ENCODE measurements around the gene EVL. TPM values are rescaled to one million over a fixed set of nuclear protein-coding genes. Genes with fewer than 3 reads are reported as not detected.

EVL gene
- total and polyA plus RNA-seq, 2 donors (not counting 1 experiment from before 2014, with no cell fraction given), result 23.5 to 28.1 TPM

GRCh38 chr14:100054316-100055075, 10.7 kb upstream of the EVL start:
- TF ChIP-seq CTCF (conservative IDR thresholded peaks at IDR 0.05 in 1 of 2, IDR thresholded peaks at IDR 0.05 in 1 of 2; ENCODE audit: low read depth in 1 of 2, low read length in 2 of 2) (no peak), EZH2 (IDR thresholded peaks at IDR 0.05; ENCODE audit: low read length, missing control alignments) (no peak)
- H2AFZ ChIP-seq (ENCODE audit: low read length), result no peak overlapping the region
- no peak overlapping the region for H3K9ac ChIP-seq (ENCODE audit: insufficient read depth, low read length)
- no peaks in the 10 kb centered on the region for H3K27me3 ChIP-seq (ENCODE audit: control insufficient read depth, insufficient read depth, low read length)
- H3K4me2 ChIP-seq (ENCODE audit: extremely low read depth, insufficient read depth, low read length), result no peak overlapping the region
- no peak overlapping the region for H3K27ac ChIP-seq (ENCODE audit: insufficient read depth, low read length)
- no peaks in the 10 kb centered on the region for H3K9me3 ChIP-seq (ENCODE audit: control insufficient read depth, insufficient read depth, low read depth, low read length)
- H3K4me1 ChIP-seq (ENCODE audit: control insufficient read depth, extremely low read depth, insufficient read depth, low read length), result no peaks in the 10 kb centered on the region
- no peak for DNase-seq (ENCODE audit: low read depth in 2 of 2)
- H3K4me3 ChIP-seq (replicated peaks in 1 of 4; ENCODE audit: control extremely low read depth in 1 of 4, insufficient read depth in 1 of 4, low read depth in 3 of 4, low read length in 4 of 4), result no peak overlapping the region
- H3K36me3 ChIP-seq (ENCODE audit: control insufficient read depth, insufficient read depth, low read length), result no peaks in the 10 kb centered on the region
- no peaks in the 10 kb centered on the region for H3K79me2 ChIP-seq (ENCODE audit: control insufficient read depth, insufficient read depth, low read length)
- no peaks in the 10 kb centered on the region for H4K20me1 ChIP-seq (ENCODE audit: control insufficient read depth, extremely low read depth, insufficient read depth, low read length)

DNA sequence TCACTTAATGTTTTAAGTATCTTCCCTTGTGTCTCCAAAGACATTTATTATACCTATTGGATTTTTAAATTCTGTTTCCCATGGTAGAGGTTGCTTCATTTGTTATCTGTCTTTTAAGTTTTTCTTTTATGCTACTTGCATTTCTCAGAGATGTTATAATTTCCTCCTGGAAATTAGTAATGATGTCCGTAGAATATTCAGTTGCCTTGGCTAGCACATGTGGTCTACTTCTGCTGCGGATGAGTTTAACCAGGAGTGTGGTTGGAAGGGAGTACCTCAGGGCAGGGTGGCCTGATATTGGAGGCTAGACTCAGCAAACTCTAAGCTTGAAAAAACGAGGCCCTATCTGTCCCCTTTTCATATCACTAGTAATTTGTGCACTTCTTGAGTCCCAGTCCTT, 8.8 kb upstream of the EVL start:
- H3K27me3 ChIP-seq (ENCODE audit: control insufficient read depth, insufficient read depth, low read length), result no peaks in the 10 kb centered on the region
- no peaks in the 10 kb centered on the region for H3K9me3 ChIP-seq (ENCODE audit: control insufficient read depth, insufficient read depth, low read depth, low read length)
- no peaks in the 10 kb centered on the region for H3K79me2 ChIP-seq (ENCODE audit: control insufficient read depth, insufficient read depth, low read length)
- no peak overlapping the region for H3K4me2 ChIP-seq (ENCODE audit: extremely low read depth, insufficient read depth, low read length)
- TF ChIP-seq EZH2 (IDR thresholded peaks at IDR 0.05; ENCODE audit: low read length, missing control alignments) (no peak), CTCF (conservative IDR thresholded peaks at IDR 0.05 in 1 of 2, IDR thresholded peaks at IDR 0.05 in 1 of 2; ENCODE audit: low read depth in 1 of 2, low read length in 2 of 2) (no peak)
- H3K27ac ChIP-seq (ENCODE audit: insufficient read depth, low read length), result no peak overlapping the region
- no peaks in the 10 kb centered on the region for H4K20me1 ChIP-seq (ENCODE audit: control insufficient read depth, extremely low read depth, insufficient read depth, low read length)
- DNase-seq (ENCODE audit: low read depth in 2 of 2), result peak in 1 of 2 donors; percentile 23
- H3K9ac ChIP-seq (ENCODE audit: insufficient read depth, low read length), result no peak overlapping the region
- H2AFZ ChIP-seq (ENCODE audit: low read length), result no peak overlapping the region
- no peaks in the 10 kb centered on the region for H3K36me3 ChIP-seq (ENCODE audit: control insufficient read depth, insufficient read depth, low read length)
- H3K4me1 ChIP-seq (ENCODE audit: control insufficient read depth, extremely low read depth, insufficient read depth, low read length), result no peaks in the 10 kb centered on the region
- H3K4me3 ChIP-seq (replicated peaks in 1 of 4; ENCODE audit: control extremely low read depth in 1 of 4, insufficient read depth in 1 of 4, low read depth in 3 of 4, low read length in 4 of 4), result no peak overlapping the region

- no peaks in the 10 kb centered on the region for H3K36me3 ChIP-seq (ENCODE audit: control insufficient read depth, insufficient read depth, low read length)
- TF ChIP-seq EZH2 (IDR thresholded peaks at IDR 0.05; ENCODE audit: low read length, missing control alignments) (no peak), CTCF (conservative IDR thresholded peaks at IDR 0.05 in 1 of 2, IDR thresholded peaks at IDR 0.05 in 1 of 2; ENCODE audit: low read depth in 1 of 2, low read length in 2 of 2) (peak; percentile 4 to 20)
- H3K27me3 ChIP-seq (ENCODE audit: control insufficient read depth, insufficient read depth, low read length), result no peaks in the 10 kb centered on the region
- no peaks in the 10 kb centered on the region for H3K79me2 ChIP-seq (ENCODE audit: control insufficient read depth, insufficient read depth, low read length)
- H3K4me1 ChIP-seq (ENCODE audit: control insufficient read depth, extremely low read depth, insufficient read depth, low read length), result no peaks in the 10 kb centered on the region
- no peak overlapping the region for H3K4me2 ChIP-seq (ENCODE audit: extremely low read depth, insufficient read depth, low read length)
- no peaks in the 10 kb centered on the region for H4K20me1 ChIP-seq (ENCODE audit: control insufficient read depth, extremely low read depth, insufficient read depth, low read length)
- no peaks in the 10 kb centered on the region for H3K9me3 ChIP-seq (ENCODE audit: control insufficient read depth, insufficient read depth, low read depth, low read length)
- no peak overlapping the region for H3K4me3 ChIP-seq (replicated peaks in 1 of 4; ENCODE audit: control extremely low read depth in 1 of 4, insufficient read depth in 1 of 4, low read depth in 3 of 4, low read length in 4 of 4)
- H3K27ac ChIP-seq (ENCODE audit: insufficient read depth, low read length), result no peak overlapping the region
- peak in 1 of 2 donors; percentile 39 for DNase-seq (ENCODE audit: low read depth in 2 of 2)
- no peak overlapping the region for H3K9ac ChIP-seq (ENCODE audit: insufficient read depth, low read length)
- H2AFZ ChIP-seq (ENCODE audit: low read length), result no peak overlapping the region
These were observed 8.0 kb upstream of the EVL start for GRCh38 chr14:100056964-100057795.

Measured in fibroblast of lung (primary cell).